ENCODE data around the gene GPR180.

DNA sequence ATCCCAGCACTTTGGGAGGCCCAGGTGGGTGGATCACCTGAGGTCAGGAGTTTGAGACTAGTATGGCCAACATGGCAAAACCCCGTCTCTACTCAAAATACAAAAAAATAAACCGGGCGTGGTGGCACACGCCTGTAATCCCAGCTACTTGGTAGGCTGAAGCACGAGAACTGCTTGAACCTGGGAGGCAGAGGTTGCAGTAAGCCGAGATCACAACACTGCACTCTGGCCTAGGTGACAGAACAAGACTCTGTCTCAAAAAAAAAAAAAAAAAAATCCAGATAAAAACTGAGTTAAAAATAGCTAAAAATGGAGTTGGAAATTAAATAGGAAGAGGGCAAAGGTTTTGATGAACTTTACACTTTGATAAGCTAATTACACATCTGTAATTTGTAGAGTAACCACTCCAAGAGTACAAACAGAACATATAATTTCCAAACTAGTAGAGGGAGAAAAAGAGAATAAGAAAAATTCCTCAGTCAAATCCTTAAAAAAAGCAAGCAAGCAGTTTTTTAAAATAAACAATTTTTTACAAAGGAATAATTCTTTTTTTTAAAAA lies 16.0 kb upstream of the GPR180 start:
- TF ChIP-seq EZH2 (IDR thresholded peaks at IDR 0.05), result no peak
- TF ChIP-seq POLR2AphosphoS5 (IDR thresholded peaks at IDR 0.05; ENCODE audit: borderline replicate concordance, low read depth, low read length), result no peak
